Stomach (tissue), 4 donors: ENCODE data around the gene XCL1.
"Not testable (repeated sequence)": the region's sequence is repeated elsewhere in the genome, so short reads cannot be mapped to it uniquely, and the experiment has no call there.

Experiments
- CTCF ChIP-seq, 7 experiments: fragments of 450-650 bp in 4 of 7; fragments of 200-600 bp in 3 of 7; sonication (generic) in 3 of 7; IDR thresholded peaks; one replicate each; pipeline ENCODE4 v1.5.1; 2016 to 2019; ENCODE audit warnings: antibody characterized with exemption in 7 of 7, control low read depth in 2 of 7, mild to moderate bottlenecking in 1 of 7
- POLR2A ChIP-seq, 4 donors: fragments of 450-650 bp; IDR thresholded peaks; one replicate each; pipeline ENCODE4 v1.6.1; 2016; ENCODE audit warnings: antibody characterized with exemption in 4 of 4, control low read depth in 2 of 4, mild to moderate bottlenecking in 1 of 4, moderate library complexity in 1 of 4

GRCh38 chr1:168542978-168543377, 33.4 kb upstream of the XCL1 start:
- TF ChIP-seq CTCF, POLR2A (IDR thresholded peaks at IDR 0.05): not testable (repeated sequence)
